Measurements from ENCODE around the gene SMCO2. TPM values are rescaled to one million over a fixed set of nuclear protein-coding genes. Genes with fewer than 3 reads are reported as not detected.
"Not testable (repeated sequence)": the region's sequence is repeated elsewhere in the genome, so short reads cannot be mapped to it uniquely, and the experiment has no call there.

Gene SMCO2
- total and polyA plus RNA-seq, 9 of the 15 experiments (the other 6 are each of a cell fraction or from before 2014, with no cell fraction given), result not detected

DNA sequence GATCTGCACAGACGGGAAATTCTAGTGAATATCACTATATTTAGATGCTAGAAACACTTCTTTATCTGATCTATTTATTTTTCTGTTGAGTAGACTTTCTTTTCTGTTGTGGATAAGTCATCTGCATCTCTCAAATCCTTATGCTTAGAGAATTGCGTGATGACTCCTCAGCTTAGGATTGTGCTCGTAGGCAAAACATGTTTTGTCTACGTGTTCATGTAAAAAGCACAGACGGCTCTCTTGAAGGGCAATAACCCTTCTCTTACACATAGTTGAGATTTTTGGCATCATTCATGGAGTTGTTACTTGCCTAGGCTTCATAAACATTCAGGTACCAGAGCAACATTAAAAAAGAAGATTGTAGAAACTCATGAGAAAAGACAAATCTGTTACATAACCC is 96.1 kb downstream of the SMCO2 start:
- no peak for ATAC-seq
- POLR2A ChIA-PET, result no interaction called here
- TF ChIP-seq ZNF766 (CRISPR knock-in tag; conservative IDR thresholded peaks at IDR 0.05) (no peak), ZFPM2 (CRISPR knock-in tag; IDR thresholded peaks at IDR 0.05) (no peak), EWSR1 (IDR thresholded peaks at IDR 0.05; ENCODE audit: borderline replicate concordance, low read depth, partially characterized antibody) (no peak), MYNN (IDR thresholded peaks at IDR 0.05) (no peak), MYNN (CRISPR knock-in tag; IDR thresholded peaks at IDR 0.05) (no peak), CBX3 (IDR thresholded peaks at IDR 0.05; ENCODE audit: borderline replicate concordance in 1 of 2, low read length in 2 of 2) (no peak), NFE2 (IDR thresholded peaks at IDR 0.05; ENCODE audit: low read depth) (no peak), NFRKB (IDR thresholded peaks at IDR 0.05; ENCODE audit: low read depth) (no peak), BRD9 (IDR thresholded peaks at IDR 0.05; ENCODE audit: low read depth, partially characterized antibody) (no peak), HDAC6 (IDR thresholded peaks at IDR 0.05; ENCODE audit: low read depth, low read length) (no peak), NR4A1 (CRISPR knock-in tag; IDR thresholded peaks at IDR 0.05) (no peak), NR4A1 (tag; IDR thresholded peaks at IDR 0.05) (no peak), MYC (IDR thresholded peaks at IDR 0.05; ENCODE audit: low read depth, low read length) (no peak), MYC (CRISPR knock-in tag; IDR thresholded peaks at IDR 0.05; ENCODE audit: borderline replicate concordance, low read depth) (no peak)
- TF ChIP-seq, protein P1, sequence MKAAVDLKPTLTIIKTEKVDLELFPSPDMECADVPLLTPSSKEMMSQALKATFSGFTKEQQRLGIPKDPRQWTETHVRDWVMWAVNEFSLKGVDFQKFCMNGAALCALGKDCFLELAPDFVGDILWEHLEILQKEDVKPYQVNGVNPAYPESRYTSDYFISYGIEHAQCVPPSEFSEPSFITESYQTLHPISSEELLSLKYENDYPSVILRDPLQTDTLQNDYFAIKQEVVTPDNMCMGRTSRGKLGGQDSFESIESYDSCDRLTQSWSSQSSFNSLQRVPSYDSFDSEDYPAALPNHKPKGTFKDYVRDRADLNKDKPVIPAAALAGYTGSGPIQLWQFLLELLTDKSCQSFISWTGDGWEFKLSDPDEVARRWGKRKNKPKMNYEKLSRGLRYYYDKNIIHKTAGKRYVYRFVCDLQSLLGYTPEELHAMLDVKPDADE (conservative IDR thresholded peaks at IDR 0.05; ENCODE audit: control insufficient read depth, low read depth, low read length), result no peak
- Histone ChIP-seq H3K9me3 (replicated peaks; ENCODE audit: control insufficient read depth, insufficient read depth, low read depth, low read length) (no peaks in the 10 kb centered on the region), H3K9me1 (ENCODE audit: control insufficient read depth, insufficient read depth, low read length) (no peaks in the 10 kb centered on the region), H3K27me3 (ENCODE audit: control insufficient read depth in 2 of 2, insufficient read depth in 2 of 2, low read length in 2 of 2) (peaks cover 4 to 12% of the 10 kb centered on the region in 2 experiments; a peak in 4 of 5 replicates), H3K79me2 (ENCODE audit: control insufficient read depth, insufficient read depth, low read length) (no peaks in the 10 kb centered on the region), H2AFZ (ENCODE audit: low read depth, low read length) (no peak overlapping the region), H4K20me1 (replicated peaks; ENCODE audit: control insufficient read depth, insufficient read depth, low read length) (peaks cover 3% of the 10 kb centered on the region; the same call in 1 of the 2 replicates), H3K4me2 (ENCODE audit: insufficient read depth, low read length) (no peak overlapping the region), H3K4me3 (no peak overlapping the region), H3K36me3 (ENCODE audit: control insufficient read depth, insufficient read depth, low read length) (no peaks in the 10 kb centered on the region), H3K27ac (ENCODE audit: extremely low read depth, low read depth, low read length) (no peak overlapping the region), H3K4me1 (replicated peaks in 1 of 2; ENCODE audit: control insufficient read depth in 2 of 2, insufficient read depth in 2 of 2, low read length in 2 of 2) (no peaks in the 10 kb centered on the region), H3K9ac (ENCODE audit: insufficient read depth in 1 of 2, low read depth in 2 of 2, low read length in 2 of 2) (no peak overlapping the region)
- no peak for DNase-seq (ENCODE audit: extremely low read depth in 1 of 4, low spot score in 3 of 4)
- no peak for FAIRE-seq
- intact Hi-C loops (cut with micrococcal nuclease), result no loop called here
- no TSS peak for BruUV-seq (replicated peaks)
- in situ Hi-C loops (cut with MboI), result no loop called here
- CTCF ChIA-PET (ENCODE audit: low intra/inter-chr PET ratio), result no interaction called here
- WGBS (ENCODE audit: insufficient coverage, low coverage, missing lambda C conversion rate), result 2% methylated on average over 5 of the region's 5 CpGs

DNA sequence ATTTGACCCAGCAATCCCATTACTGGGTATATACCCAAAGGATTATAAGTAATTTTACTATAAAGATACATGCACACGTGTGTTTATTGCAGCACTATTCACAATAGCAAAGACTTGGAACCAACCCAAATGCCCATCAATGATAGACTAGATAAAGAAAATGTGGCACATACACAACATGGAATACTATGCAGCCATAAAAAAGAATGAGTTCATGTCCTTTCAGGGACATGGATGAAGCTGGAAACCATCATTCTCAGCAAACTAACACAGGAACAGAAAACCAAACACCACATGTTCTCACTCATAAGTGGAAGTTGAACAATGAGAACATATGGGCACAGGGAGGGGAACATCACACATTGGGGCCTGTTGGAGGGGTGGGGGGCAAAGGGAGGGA is 98.3 kb downstream of the SMCO2 start:
- H3K27ac ChIP-seq (ENCODE audit: extremely low read depth, low read depth, low read length); H3K4me3 ChIP-seq; H3K9me3 ChIP-seq (replicated peaks; ENCODE audit: control insufficient read depth, insufficient read depth, low read depth, low read length); BruUV-seq (replicated peaks); H3K9me1 ChIP-seq (ENCODE audit: control insufficient read depth, insufficient read depth, low read length); CTCF ChIA-PET (ENCODE audit: low intra/inter-chr PET ratio); in situ Hi-C loops (cut with MboI); H3K4me1 ChIP-seq (replicated peaks in 1 of 2; ENCODE audit: control insufficient read depth in 2 of 2, insufficient read depth in 2 of 2, low read length in 2 of 2); ATAC-seq; H3K36me3 ChIP-seq (ENCODE audit: control insufficient read depth, insufficient read depth, low read length); FAIRE-seq; H3K9ac ChIP-seq (ENCODE audit: insufficient read depth in 1 of 2, low read depth in 2 of 2, low read length in 2 of 2); H3K79me2 ChIP-seq (ENCODE audit: control insufficient read depth, insufficient read depth, low read length); H2AFZ ChIP-seq (ENCODE audit: low read depth, low read length); H3K4me2 ChIP-seq (ENCODE audit: insufficient read depth, low read length); DNase-seq (ENCODE audit: extremely low read depth in 1 of 4, low spot score in 3 of 4); H4K20me1 ChIP-seq (replicated peaks; ENCODE audit: control insufficient read depth, insufficient read depth, low read length); intact Hi-C loops (cut with micrococcal nuclease): not testable (repeated sequence)
- POLR2A ChIA-PET, result interaction anchor here (1.2 kb wide), 1 partner anchor 27 kb away, joined by 3 read pairs; no protein-coding TSS in a partner anchor
- WGBS (ENCODE audit: insufficient coverage, low coverage, missing lambda C conversion rate), result 0% methylated on average over 1 of the region's 1 CpG
- H3K27me3 ChIP-seq (ENCODE audit: control insufficient read depth in 2 of 2, insufficient read depth in 2 of 2, low read length in 2 of 2), result peaks cover 6 to 19% of the 10 kb centered on the region in 2 experiments; a peak in 4 of 5 replicates

Measured in K562 (cell line).